Activated CD4-positive, alpha-beta memory T cell treated with anti-CD3 and anti-CD28 coated beads for 36 hours (primary cell): ENCODE measurements around the gene CYB561. TPM values are rescaled to one million over a fixed set of nuclear protein-coding genes. Genes with fewer than 3 reads are reported as not detected.

Experiments used
- CTCF ChIA-PET: fragments of 350-600 bp; sonication (Branson Sonifier 250); formaldehyde crosslinking; loops from one replicate; lab custom pipeline; 2021; ENCODE audit warnings: antibody characterized with exemption, inconsistent platforms; lab: Charles Lee
- POLR2A ChIA-PET: fragments of 350-600 bp; sonication (Branson Sonifier 250); formaldehyde crosslinking; loops from one replicate; lab custom pipeline; 2021; ENCODE audit warnings: antibody characterized with exemption; lab: Charles Lee
- DNase-seq: peaks from one replicate; pipeline ENCODE4 v3.0.0-alpha.2; 2020
- H3K27ac Mint-ChIP-seq: one replicate; pipeline ENCODE4 v1.8.0; 2021; ENCODE audit warnings: mixed read lengths
- H3K27me3 Mint-ChIP-seq: one replicate; pipeline ENCODE4 v1.8.0; 2021; ENCODE audit warnings: mixed read lengths
- H3K36me3 Mint-ChIP-seq: one replicate; pipeline ENCODE4 v1.8.0; 2021; ENCODE audit warnings: mixed read lengths
- H3K4me1 Mint-ChIP-seq: one replicate; pipeline ENCODE4 v1.8.0; 2021; ENCODE audit warnings: low read depth, mixed read lengths
- H3K4me3 Mint-ChIP-seq: one replicate; pipeline ENCODE4 v1.8.0; 2021; ENCODE audit warnings: mild to moderate bottlenecking, mixed read lengths
- H3K9me3 Mint-ChIP-seq: one replicate; pipeline ENCODE4 v1.8.0; 2021; ENCODE audit warnings: mixed read lengths
- intact Hi-C: fragments of 100-400 bp; cut with micrococcal nuclease; formaldehyde crosslinking; loops from one replicate; pipeline ENCODE4 v1.15.1; 2023
- total RNA-seq, 2 experiments: library from RNA; stranded (reverse); gene quantifications; one replicate each; pipeline ENCODE4 v1.2.3, GENCODE V29; 2021

The CYB561 gene
- 1 to 10 TPM; 9.4 to 9.7 TPM for total RNA-seq

GRCh38 chr17:63445954-63446752 lies at the start of gene CYB561:
CYB561 (minus strand) TSS chr17:63446306; CDS start chr17:63437547, 8,759 bp downstream.
- POLR2A ChIA-PET, result interaction anchor here (0.6 to 2.9 kb wide), 8 partner anchors 10 to 253 kb away, joined by 3 to 14 read pairs (median 4); partner anchors contain the start of gene MAP3K3
- Mint-ChIP-seq H3K27me3 (peaks cover 1% of the 10 kb centered on the region), H3K36me3 (no peaks in the 10 kb centered on the region), H3K4me1 (peaks cover 38% of the 10 kb centered on the region), H3K4me3 (peak within 1 kb of the TSS; percentile 70), H3K9me3 (no peaks in the 10 kb centered on the region), H3K27ac (peak within 1 kb of the TSS; percentile 89)
- CTCF ChIA-PET, result interaction anchor here (0.6 to 7.2 kb wide), 6 partner anchors 10 to 204 kb away, joined by 3 to 47 read pairs (median 14); partner anchors contain the start of gene ACE
- DNase-seq, result peak; percentile 81
- intact Hi-C loops, result loop anchor here (2.0 to 5.0 kb wide), 2 partner anchors 33 to 251 kb away; no protein-coding TSS in a partner anchor

- intact Hi-C loops, result no loop called here
- Mint-ChIP-seq H3K27ac (no peak overlapping the region), H3K36me3 (no peaks in the 10 kb centered on the region), H3K4me1 (no peaks in the 10 kb centered on the region), H3K27me3 (no peaks in the 10 kb centered on the region), H3K4me3 (no peak overlapping the region), H3K9me3 (no peaks in the 10 kb centered on the region)
- POLR2A ChIA-PET, result no interaction called here
- CTCF ChIA-PET, result no interaction called here
- DNase-seq, result no peak
These were observed 49.4 kb upstream of the CYB561 start for GRCh38 chr17:63495491-63495890.

GRCh38 chr17:63494300-63494928 lies 48.3 kb upstream of the CYB561 start:
- no peaks in the 10 kb centered on the region for H3K27me3 Mint-ChIP-seq
- H3K4me1 Mint-ChIP-seq, result no peaks in the 10 kb centered on the region
- CTCF ChIA-PET, result no interaction called here
- H3K27ac Mint-ChIP-seq, result no peak overlapping the region
- intact Hi-C loops, result no loop called here
- no peaks in the 10 kb centered on the region for H3K36me3 Mint-ChIP-seq
- no peaks in the 10 kb centered on the region for H3K9me3 Mint-ChIP-seq
- no peak for DNase-seq
- no peak overlapping the region for H3K4me3 Mint-ChIP-seq
- POLR2A ChIA-PET, result no interaction called here

GRCh38 chr17:63493411-63493810 lies 47.3 kb upstream of the CYB561 start:
- CTCF ChIA-PET, result no interaction called here
- Mint-ChIP-seq H3K27me3 (no peaks in the 10 kb centered on the region), H3K36me3 (no peaks in the 10 kb centered on the region), H3K27ac (no peak overlapping the region), H3K4me1 (no peaks in the 10 kb centered on the region), H3K9me3 (no peaks in the 10 kb centered on the region), H3K4me3 (no peak overlapping the region)
- DNase-seq, result no peak
- POLR2A ChIA-PET, result no interaction called here
- intact Hi-C loops, result no loop called here

GRCh38 chr17:63492940-63493339 lies 46.8 kb upstream of the CYB561 start:
- Mint-ChIP-seq H3K9me3 (no peaks in the 10 kb centered on the region), H3K27ac (no peak overlapping the region), H3K36me3 (no peaks in the 10 kb centered on the region), H3K4me1 (no peaks in the 10 kb centered on the region), H3K4me3 (no peak overlapping the region), H3K27me3 (no peaks in the 10 kb centered on the region)
- ChIA-PET POLR2A (no interaction called here), CTCF (interaction anchor here (2.3 kb wide), 1 partner anchor 13 kb away, joined by 12 read pairs; no protein-coding TSS in a partner anchor)
- intact Hi-C loops, result no loop called here
- DNase-seq, result no peak

GRCh38 chr17:63491977-63492618 lies 46.0 kb upstream of the CYB561 start:
- H3K27ac Mint-ChIP-seq, result no peak overlapping the region
- ChIA-PET POLR2A (no interaction called here), CTCF (interaction anchor here (0.6 to 2.3 kb wide), 2 partner anchors 12 to 34 kb away, joined by 4 to 12 read pairs; no protein-coding TSS in a partner anchor)
- no peaks in the 10 kb centered on the region for H3K27me3 Mint-ChIP-seq
- H3K36me3 Mint-ChIP-seq, result no peaks in the 10 kb centered on the region
- H3K4me3 Mint-ChIP-seq, result no peak overlapping the region
- no peaks in the 10 kb centered on the region for H3K4me1 Mint-ChIP-seq
- no peaks in the 10 kb centered on the region for H3K9me3 Mint-ChIP-seq
- no peak for DNase-seq
- intact Hi-C loops, result no loop called here

- intact Hi-C loops, result no loop called here
- CTCF ChIA-PET, result interaction anchor here (2.3 kb wide), 1 partner anchor 12 kb away, joined by 12 read pairs; no protein-coding TSS in a partner anchor
- POLR2A ChIA-PET, result no interaction called here
- no peak overlapping the region for H3K4me3 Mint-ChIP-seq
- no peaks in the 10 kb centered on the region for H3K36me3 Mint-ChIP-seq
- H3K27ac Mint-ChIP-seq, result no peak overlapping the region
- H3K27me3 Mint-ChIP-seq, result no peaks in the 10 kb centered on the region
- no peaks in the 10 kb centered on the region for H3K9me3 Mint-ChIP-seq
- no peak for DNase-seq
- H3K4me1 Mint-ChIP-seq, result no peaks in the 10 kb centered on the region
These were observed 45.3 kb upstream of the CYB561 start for GRCh38 chr17:63491413-63491812.

- POLR2A ChIA-PET, result no interaction called here
- Mint-ChIP-seq H3K4me3 (no peak overlapping the region), H3K4me1 (no peaks in the 10 kb centered on the region), H3K27ac (no peak overlapping the region), H3K27me3 (no peaks in the 10 kb centered on the region), H3K36me3 (no peaks in the 10 kb centered on the region), H3K9me3 (no peaks in the 10 kb centered on the region)
- CTCF ChIA-PET, result interaction anchor here (1.0 to 2.3 kb wide), 2 partner anchors 11 to 122 kb away, joined by 3 to 12 read pairs; no protein-coding TSS in a partner anchor
- DNase-seq, result no peak
- intact Hi-C loops, result no loop called here
These were observed 44.8 kb upstream of the CYB561 start for GRCh38 chr17:63490858-63491400.

GRCh38 chr17:63490329-63490728 lies 44.2 kb upstream of the CYB561 start:
- Mint-ChIP-seq H3K36me3 (no peaks in the 10 kb centered on the region), H3K4me1 (no peaks in the 10 kb centered on the region), H3K9me3 (no peaks in the 10 kb centered on the region), H3K27ac (no peak overlapping the region), H3K4me3 (no peak overlapping the region), H3K27me3 (no peaks in the 10 kb centered on the region)
- intact Hi-C loops, result no loop called here
- no peak for DNase-seq
- ChIA-PET POLR2A (no interaction called here), CTCF (interaction anchor here (1.0 kb wide), 1 partner anchor 122 kb away, joined by 3 read pairs; no protein-coding TSS in a partner anchor)

GRCh38 chr17:63489291-63489690 lies 43.2 kb upstream of the CYB561 start:
- ChIA-PET POLR2A (no interaction called here), CTCF (no interaction called here)
- H3K4me3 Mint-ChIP-seq, result no peak overlapping the region
- no peak overlapping the region for H3K27ac Mint-ChIP-seq
- H3K36me3 Mint-ChIP-seq, result no peaks in the 10 kb centered on the region
- no peaks in the 10 kb centered on the region for H3K4me1 Mint-ChIP-seq
- no peaks in the 10 kb centered on the region for H3K27me3 Mint-ChIP-seq
- no peak for DNase-seq
- intact Hi-C loops, result no loop called here
- no peaks in the 10 kb centered on the region for H3K9me3 Mint-ChIP-seq

GRCh38 chr17:63488851-63489250 lies 42.7 kb upstream of the CYB561 start:
- Mint-ChIP-seq H3K4me3 (no peak overlapping the region), H3K36me3 (no peaks in the 10 kb centered on the region), H3K27me3 (no peaks in the 10 kb centered on the region), H3K27ac (no peak overlapping the region), H3K4me1 (no peaks in the 10 kb centered on the region), H3K9me3 (no peaks in the 10 kb centered on the region)
- ChIA-PET POLR2A (no interaction called here), CTCF (interaction anchor here (1.4 kb wide), 1 partner anchor 11 kb away, joined by 6 read pairs; the partner anchor contains the start of gene ACE)
- intact Hi-C loops, result no loop called here
- DNase-seq, result no peak

GRCh38 chr17:63487014-63487339 lies 40.9 kb upstream of the CYB561 start:
- Mint-ChIP-seq H3K9me3 (no peaks in the 10 kb centered on the region), H3K4me3 (no peak overlapping the region), H3K27me3 (no peaks in the 10 kb centered on the region), H3K4me1 (no peaks in the 10 kb centered on the region), H3K27ac (no peak overlapping the region), H3K36me3 (no peaks in the 10 kb centered on the region)
- ChIA-PET CTCF (interaction anchor here (0.5 to 0.7 kb wide), 2 partner anchors 125 to 319 kb away, joined by 3 read pairs; no protein-coding TSS in a partner anchor), POLR2A (no interaction called here)
- intact Hi-C loops, result no loop called here
- DNase-seq, result no peak
